Muscle layer of colon (tissue), 2 donors: ENCODE results near the gene GEMIN7.

Experiments used
- H3K27ac ChIP-seq: one replicate; pipeline ENCODE4 v1.7.0; 2013; ENCODE audit warnings: low read depth, mild to moderate bottlenecking, low read length, moderate library complexity
- H3K27me3 ChIP-seq, 2 donors: one replicate each; pipeline ENCODE4 v1.7.0; 2013; ENCODE audit warnings: low read length in 2 of 2, mild to moderate bottlenecking in 2 of 2; ENCODE audit not compliant: insufficient read depth in 2 of 2, control insufficient read depth in 1 of 2
- H3K36me3 ChIP-seq: one replicate; pipeline ENCODE4 v1.7.0; 2013; ENCODE audit warnings: mild to moderate bottlenecking, low read length; ENCODE audit not compliant: insufficient read depth
- H3K4me1 ChIP-seq: one replicate; pipeline ENCODE4 v1.7.0; 2013; ENCODE audit warnings: mild to moderate bottlenecking, low read length; ENCODE audit not compliant: insufficient read depth
- H3K4me3 ChIP-seq, 2 donors: one replicate each; pipeline ENCODE4 v1.7.0; 2013; ENCODE audit warnings: low read length in 2 of 2, low read depth in 1 of 2, mild to moderate bottlenecking in 1 of 2, moderate library complexity in 1 of 2
- H3K9ac ChIP-seq: one replicate; pipeline ENCODE4 v1.7.0; 2013; ENCODE audit warnings: low read length
- H3K9me3 ChIP-seq: one replicate; pipeline ENCODE4 v1.7.0; 2013; ENCODE audit warnings: mild to moderate bottlenecking, low read length
- donor health status: abdominal sarcoma.
- donor health status: Adenocarcinoma of cecum.

Gene GEMIN7, protein sequence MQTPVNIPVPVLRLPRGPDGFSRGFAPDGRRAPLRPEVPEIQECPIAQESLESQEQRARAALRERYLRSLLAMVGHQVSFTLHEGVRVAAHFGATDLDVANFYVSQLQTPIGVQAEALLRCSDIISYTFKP

DNA sequence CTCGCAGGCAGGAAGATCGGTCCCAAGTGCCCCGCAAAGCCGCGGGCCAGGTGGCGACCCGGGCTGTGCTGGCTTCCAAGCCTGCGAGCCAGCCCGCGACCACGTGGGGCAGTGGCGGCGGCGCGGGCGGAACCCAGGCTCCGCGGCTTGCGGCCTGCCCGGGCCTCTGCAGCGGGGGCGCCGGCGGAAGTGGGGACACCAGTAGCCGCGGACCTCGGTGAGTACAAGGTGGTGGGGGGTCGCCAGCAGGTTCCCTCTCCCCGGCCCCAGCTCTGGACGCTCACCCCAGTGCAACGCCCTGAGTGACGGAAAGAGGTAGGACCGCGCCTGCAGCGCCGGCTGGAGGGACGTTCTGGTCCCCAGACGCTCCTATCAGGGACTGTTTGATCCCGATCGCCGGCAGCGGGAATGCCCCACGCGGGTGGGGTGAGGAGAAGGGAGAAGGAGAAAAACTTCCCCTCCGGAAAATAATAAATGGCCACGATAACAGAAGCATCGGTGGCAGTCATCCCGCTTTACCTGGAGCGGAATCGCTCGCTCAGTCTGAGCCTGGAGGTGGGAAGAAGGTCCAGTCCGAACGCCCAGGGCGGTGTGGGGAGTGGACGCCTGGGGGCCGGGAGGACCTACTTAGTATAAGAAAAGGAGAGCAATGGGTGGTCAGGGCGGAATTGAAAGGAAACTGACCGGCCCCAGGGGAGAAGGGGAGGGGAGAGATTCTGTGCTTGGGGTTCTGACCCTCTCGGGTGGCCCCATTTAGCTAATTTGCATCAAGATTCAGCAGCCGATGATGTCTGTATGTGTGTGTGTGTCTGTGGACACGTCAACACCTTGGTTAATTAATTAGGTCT, at the start of gene GEMIN7:
TSS of gene GEMIN7 (plus strand) at position 198 of the 848 bp plus-strand sequence. CDS start 10,855 bp downstream, outside the sequence.
- H3K9me3 ChIP-seq = no peaks in the 10 kb centered on the region
- peaks cover 20% of the 10 kb centered on the region for H3K4me1 ChIP-seq
- H3K27me3 ChIP-seq = peaks cover 0 to 4% of the 10 kb centered on the region in 2 donors
- peak within 1 kb of the TSS; percentile 40 for H3K27ac ChIP-seq
- peaks cover 8% of the 10 kb centered on the region for H3K36me3 ChIP-seq
- H3K9ac ChIP-seq = peak within 1 kb of the TSS; percentile 85
- H3K4me3 ChIP-seq = peak within 1 kb of the TSS; percentile 73 to 97

DNA sequence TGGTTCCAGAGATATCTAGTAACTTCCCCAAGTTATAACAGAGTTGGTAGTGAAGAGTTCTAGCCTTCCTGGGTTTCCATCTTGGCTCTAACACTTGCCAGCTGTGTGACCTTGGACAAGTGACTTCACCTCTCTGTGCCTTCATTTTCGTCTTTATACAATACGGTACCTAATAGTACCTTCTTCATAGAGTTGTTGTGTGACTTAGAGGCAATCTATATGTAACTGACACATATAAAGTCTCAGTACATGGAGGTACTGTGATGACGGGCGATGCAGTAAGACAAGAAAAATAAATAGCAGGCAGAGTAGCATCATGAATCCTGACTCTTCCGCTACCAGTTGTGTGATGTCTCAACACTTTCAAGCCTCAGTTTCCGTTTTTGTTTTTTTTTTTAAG, 48.2 kb upstream of the GEMIN7 start:
- H3K9me3 ChIP-seq = no peaks in the 10 kb centered on the region
- H3K27me3 ChIP-seq = no peaks in the 10 kb centered on the region
- H3K4me3 ChIP-seq = no peak overlapping the region
- peaks cover 28% of the 10 kb centered on the region for H3K36me3 ChIP-seq
- H3K4me1 ChIP-seq = no peaks in the 10 kb centered on the region
- H3K9ac ChIP-seq = no peak overlapping the region
- no peak overlapping the region for H3K27ac ChIP-seq

DNA sequence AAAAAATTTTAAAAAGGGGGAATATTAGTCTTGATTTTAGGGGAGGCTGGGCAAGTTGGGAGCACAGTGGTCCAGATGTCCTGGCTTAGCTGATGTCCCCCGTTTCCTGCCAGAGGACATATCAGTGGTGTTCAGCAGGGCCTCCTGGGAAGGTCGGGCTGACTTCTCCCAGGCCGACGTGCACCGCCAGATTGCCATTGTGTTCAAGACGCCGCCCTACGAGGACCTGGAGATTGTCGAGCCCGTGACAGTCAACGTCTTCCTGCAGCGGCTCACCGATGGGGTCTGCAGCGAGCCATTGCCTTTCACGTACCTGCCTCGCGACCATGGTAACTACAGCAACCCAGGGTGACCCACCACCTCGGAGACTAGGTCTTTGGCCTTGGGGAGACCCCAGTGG, 46.6 kb upstream of the GEMIN7 start:
- H3K36me3 ChIP-seq = peaks cover 24% of the 10 kb centered on the region
- H3K27ac ChIP-seq = no peak overlapping the region
- H3K27me3 ChIP-seq = no peaks in the 10 kb centered on the region
- no peaks in the 10 kb centered on the region for H3K9me3 ChIP-seq
- no peaks in the 10 kb centered on the region for H3K4me1 ChIP-seq
- H3K4me3 ChIP-seq = no peak overlapping the region
- H3K9ac ChIP-seq = no peak overlapping the region

DNA sequence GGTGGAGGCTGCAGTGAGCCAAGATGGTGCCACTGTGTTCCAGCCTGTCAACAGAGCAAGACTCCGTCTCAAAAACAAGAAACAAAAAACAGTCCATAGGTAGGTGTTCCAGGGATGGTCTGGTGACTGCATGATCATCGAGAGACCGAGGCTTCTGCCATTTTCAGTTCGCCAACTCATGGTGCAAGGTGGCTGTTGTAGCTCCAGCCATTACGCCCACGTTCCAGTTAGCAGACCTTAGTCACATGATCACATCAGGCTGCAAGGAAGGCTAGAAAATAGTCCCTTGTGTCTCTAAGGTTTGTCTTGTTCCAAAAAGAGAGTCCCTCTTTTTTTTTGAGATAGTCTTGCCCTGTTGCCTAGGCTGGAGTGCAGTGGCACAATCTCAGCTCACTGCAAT, 43.3 kb upstream of the GEMIN7 start:
- Histone ChIP-seq H3K36me3 (peaks cover 23% of the 10 kb centered on the region), H3K4me3 (no peak overlapping the region), H3K27me3 (no peaks in the 10 kb centered on the region), H3K9me3 (no peaks in the 10 kb centered on the region), H3K4me1 (peaks cover 14% of the 10 kb centered on the region), H3K27ac (no peak overlapping the region), H3K9ac (no peak overlapping the region)

DNA sequence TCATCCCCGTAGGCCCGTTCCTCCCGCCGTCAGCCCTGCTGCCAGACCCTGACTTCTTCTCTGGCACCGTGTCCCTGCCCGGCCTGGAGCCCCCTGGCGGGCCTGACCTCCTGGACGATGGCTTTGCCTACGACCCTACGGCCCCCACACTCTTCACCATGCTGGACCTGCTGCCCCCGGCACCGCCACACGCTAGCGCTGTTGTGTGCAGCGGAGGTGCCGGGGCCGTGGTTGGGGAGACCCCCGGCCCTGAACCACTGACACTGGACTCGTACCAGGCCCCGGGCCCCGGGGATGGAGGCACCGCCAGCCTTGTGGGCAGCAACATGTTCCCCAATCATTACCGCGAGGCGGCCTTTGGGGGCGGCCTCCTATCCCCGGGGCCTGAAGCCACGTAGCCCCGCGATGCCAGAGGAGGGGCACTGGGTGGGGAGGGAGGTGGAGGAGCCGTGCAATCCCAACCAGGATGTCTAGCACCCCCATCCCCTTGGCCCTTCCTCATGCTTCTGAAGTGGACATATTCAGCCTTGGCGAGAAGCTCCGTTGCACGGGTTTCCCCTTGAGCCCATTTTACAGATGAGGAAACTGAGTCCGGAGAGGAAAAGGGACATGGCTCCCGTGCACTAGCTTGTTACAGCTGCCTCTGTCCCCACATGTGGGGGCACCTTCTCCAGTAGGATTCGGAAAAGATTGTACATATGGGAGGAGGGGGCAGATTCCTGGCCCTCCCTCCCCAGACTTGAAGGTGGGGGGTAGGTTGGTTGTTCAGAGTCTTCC, 41.5 kb upstream of the GEMIN7 start:
- Histone ChIP-seq H3K4me1 (peaks cover 23% of the 10 kb centered on the region), H3K27me3 (no peaks in the 10 kb centered on the region), H3K9ac (no peak overlapping the region), H3K4me3 (no peak overlapping the region), H3K36me3 (peaks cover 26% of the 10 kb centered on the region), H3K9me3 (no peaks in the 10 kb centered on the region), H3K27ac (no peak overlapping the region)

DNA sequence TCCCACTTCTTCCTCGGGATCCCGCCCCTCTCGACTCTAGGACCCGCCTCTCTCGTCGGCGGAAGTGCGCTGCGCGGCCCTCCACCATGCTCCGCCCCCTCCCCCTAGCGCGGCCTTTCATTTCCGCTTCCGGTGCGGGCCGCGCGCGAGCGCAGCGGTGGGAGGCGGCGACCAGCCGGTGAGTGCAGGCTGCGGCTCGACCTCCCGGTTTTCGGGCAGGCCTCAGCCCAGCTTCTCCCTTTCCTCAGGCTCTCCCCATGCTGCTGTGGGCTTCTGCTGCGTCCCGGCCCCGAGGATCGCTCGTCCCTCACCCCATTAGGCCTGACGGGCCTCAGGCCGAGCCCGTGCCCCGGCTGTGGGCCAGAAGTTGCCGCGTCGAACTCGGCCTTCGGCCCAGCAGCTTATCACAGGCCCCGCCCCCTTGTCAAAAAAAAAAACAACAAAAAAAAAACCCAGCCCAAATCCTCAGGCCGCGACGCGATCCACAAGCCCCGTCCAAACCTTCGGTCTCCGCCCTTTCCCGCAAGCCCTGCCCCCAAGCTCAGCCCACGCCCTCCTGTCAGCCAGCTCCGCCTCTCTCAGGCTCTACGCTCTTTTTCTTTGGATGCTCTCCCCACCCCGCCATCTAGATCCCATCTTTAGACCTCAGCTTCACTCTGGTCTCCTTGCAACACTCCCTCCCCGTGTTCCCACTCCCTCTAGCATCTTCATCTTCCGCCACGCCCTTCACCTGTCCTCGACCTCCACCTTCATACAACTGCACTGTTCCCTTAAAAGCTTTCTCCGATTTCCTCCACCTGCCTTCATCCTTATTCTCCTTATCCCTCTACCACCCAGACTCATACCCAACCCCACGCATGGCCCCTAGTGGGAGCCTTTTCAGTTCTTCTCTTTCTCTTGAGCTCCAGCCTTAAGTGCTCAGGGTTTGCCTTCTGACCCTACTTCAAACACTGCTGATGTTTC, 39.8 kb upstream of the GEMIN7 start, which contains the start of gene CLASRP:
TSS of gene CLASRP (plus strand) at position 115 of the 963 bp plus-strand sequence. CDS start 1,168 bp downstream, outside the sequence.
- Histone ChIP-seq H3K4me1 (peaks cover 23% of the 10 kb centered on the region), H3K27ac (peak within 1 kb of the TSS; percentile 98), H3K36me3 (peaks cover 23% of the 10 kb centered on the region), H3K9ac (peak within 1 kb of the TSS; percentile 47), H3K4me3 (peak within 1 kb of the TSS; percentile 78 to 87), H3K27me3 (no peaks in the 10 kb centered on the region), H3K9me3 (no peaks in the 10 kb centered on the region)

DNA sequence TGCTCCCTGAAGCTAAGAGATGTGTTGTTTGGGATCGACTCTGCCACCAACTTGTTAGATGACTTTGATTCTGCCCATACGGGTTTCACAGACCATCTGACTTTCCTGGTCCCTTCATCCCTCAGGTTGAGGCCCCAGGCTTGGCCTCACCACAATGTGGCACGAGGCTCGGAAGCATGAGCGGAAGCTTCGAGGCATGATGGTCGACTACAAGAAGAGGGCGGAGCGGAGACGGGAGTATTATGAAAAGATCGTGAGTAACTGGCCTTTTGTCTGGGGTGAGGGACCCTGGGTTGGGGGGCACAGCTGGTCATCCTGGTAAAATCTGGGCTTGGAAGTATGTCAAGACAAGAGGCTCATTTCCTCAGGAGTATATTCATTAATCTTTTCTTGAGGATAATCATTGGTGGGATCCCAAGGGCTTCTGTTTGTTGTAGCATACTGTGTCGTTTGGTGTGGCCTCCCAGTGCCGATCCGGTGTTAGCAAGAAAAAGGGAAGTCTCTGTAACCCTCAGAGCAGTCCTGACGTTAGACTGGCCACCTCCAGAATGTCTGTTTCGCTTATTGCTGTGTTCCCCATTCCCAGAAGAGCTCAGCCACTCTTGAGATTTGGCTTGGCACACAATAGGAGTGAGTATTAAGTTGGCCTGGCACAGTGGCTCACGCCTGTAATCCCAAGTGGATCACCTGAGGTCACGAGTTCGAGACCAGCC, 38.8 kb upstream of the GEMIN7 start:
- Histone ChIP-seq H3K27me3 (no peaks in the 10 kb centered on the region), H3K9ac (peak overlapping the region; percentile 47), H3K4me3 (peak overlapping the region in 1 of 2 donors; percentile 78), H3K4me1 (peaks cover 23% of the 10 kb centered on the region), H3K27ac (peak overlapping the region; percentile 98), H3K9me3 (no peaks in the 10 kb centered on the region), H3K36me3 (peaks cover 29% of the 10 kb centered on the region)

DNA sequence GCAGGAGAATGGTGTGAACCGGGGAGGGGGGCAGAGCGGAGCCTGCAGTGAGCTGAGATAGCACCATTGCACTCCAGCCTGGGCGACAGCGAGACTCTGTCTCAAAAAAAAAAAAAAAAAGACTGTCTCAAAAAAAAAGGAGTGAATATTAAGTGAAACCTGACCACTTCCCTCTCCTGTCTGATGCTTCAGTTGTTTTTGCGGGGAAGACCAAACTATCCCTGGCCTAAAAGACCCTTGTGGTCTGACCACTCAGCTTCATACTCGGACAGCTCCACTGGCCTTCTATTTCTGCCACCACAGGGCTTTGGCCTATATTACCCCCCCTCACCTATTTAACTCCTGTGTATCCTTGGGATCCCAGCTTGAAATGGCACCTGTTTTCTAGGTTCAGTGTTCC, 37.9 kb upstream of the GEMIN7 start:
- Histone ChIP-seq H3K36me3 (peaks cover 38% of the 10 kb centered on the region), H3K27ac (no peak overlapping the region), H3K9me3 (no peaks in the 10 kb centered on the region), H3K27me3 (no peaks in the 10 kb centered on the region), H3K4me3 (no peak overlapping the region), H3K9ac (no peak overlapping the region), H3K4me1 (peaks cover 23% of the 10 kb centered on the region)

DNA sequence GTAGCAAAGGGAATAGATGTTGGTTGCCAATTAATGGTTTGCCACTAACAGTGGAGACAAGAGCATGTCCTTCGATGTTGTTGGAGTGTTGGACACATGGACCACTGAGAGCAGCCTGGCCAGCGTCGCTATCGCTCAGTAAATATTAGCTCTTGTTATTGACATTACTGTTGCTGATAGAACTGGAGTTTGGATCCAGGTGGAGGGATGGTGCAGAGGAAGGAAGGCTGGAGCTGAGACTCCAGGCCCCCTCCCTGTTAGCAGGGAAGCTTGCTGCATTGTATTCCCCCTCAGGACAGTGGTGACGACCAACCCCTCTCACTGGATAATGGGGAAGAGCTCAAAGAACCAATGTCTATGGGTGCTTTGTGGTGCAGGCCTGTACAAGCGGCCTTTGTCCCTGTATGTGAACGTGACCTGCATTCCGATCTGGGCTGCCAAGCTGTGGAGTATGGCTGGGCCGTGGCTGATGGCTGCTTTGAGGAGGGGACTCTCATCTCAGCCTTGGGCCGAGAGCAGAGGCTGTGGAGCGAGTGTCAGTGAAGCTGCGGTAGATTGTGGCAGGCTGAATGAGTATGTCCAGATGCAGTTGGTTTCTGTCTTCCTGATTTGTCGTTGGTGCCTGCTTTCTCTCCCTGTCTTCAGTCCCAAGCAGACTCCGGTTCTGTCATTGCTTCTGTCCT, 33.2 kb upstream of the GEMIN7 start:
- Histone ChIP-seq H3K9me3 (no peaks in the 10 kb centered on the region), H3K27ac (no peak overlapping the region), H3K4me1 (peaks cover 22% of the 10 kb centered on the region), H3K4me3 (no peak overlapping the region), H3K36me3 (peaks cover 29% of the 10 kb centered on the region), H3K27me3 (no peaks in the 10 kb centered on the region), H3K9ac (no peak overlapping the region)

DNA sequence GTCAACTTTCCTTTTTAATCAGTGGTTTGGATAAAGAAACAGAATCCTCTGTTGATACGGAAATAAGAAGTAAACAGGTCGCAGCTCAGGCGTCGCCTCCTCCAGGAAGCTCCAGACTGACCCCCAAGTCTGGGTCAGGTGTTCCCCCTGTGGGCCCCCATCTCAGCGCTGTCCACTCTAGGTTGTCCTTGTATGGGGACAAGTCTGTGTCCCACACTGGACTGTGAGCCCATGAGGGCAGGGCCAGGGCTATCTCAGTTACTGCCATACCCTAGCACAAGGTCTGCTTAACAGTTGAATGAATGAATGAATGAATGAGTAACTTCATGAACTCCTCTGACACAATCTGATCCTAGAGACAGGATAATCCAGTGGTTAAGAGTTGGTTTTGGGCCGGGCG, 32.7 kb upstream of the GEMIN7 start:
- peaks cover 26% of the 10 kb centered on the region for H3K36me3 ChIP-seq
- H3K4me1 ChIP-seq = peaks cover 18% of the 10 kb centered on the region
- H3K4me3 ChIP-seq = no peak overlapping the region

More for the DNA sequence above, 32.7 kb upstream of the GEMIN7 start:
- no peak overlapping the region for H3K9ac ChIP-seq
- H3K9me3 ChIP-seq = no peaks in the 10 kb centered on the region
- H3K27me3 ChIP-seq = no peaks in the 10 kb centered on the region
- H3K27ac ChIP-seq = no peak overlapping the region
